Tibial artery (tissue), 4 donors: Measurements from ENCODE around the gene GLT1D1.

ENCODE experiments used
- DNase-seq, 2 donors: peaks; one replicate each; pipeline ENCODE4 v3.0.0-alpha.2; 2019
- H3K27ac ChIP-seq, 2 donors: fragments of 200-600 bp; sonication (generic) in 1 of 2; 1 replicate in 1 of 2; 2 replicates in 1 of 2; pipeline ENCODE4 v1.5.1; 2018 to 2019; ENCODE audit warnings: mild to moderate bottlenecking in 1 of 2
- H3K27me3 ChIP-seq, 2 donors: fragments of 200-600 bp; sonication (generic) in 1 of 2; one replicate each; pipeline versions ENCODE4 v1.5.1 to v1.6.0; 2016 to 2019
- H3K36me3 ChIP-seq, 3 donors: fragments of 200-600 bp; sonication (generic) in 2 of 3; one replicate each; pipeline ENCODE4 v1.5.1; 2016 to 2019; ENCODE audit warnings: mild to moderate bottlenecking in 2 of 3
- H3K4me1 ChIP-seq, 4 donors: fragments of 200-600 bp; sonication (generic) in 2 of 4; 1 replicate in 3 of 4; 2 replicates in 1 of 4; pipeline ENCODE4 v1.5.1; 2016 to 2019
- H3K4me3 ChIP-seq, 2 donors: fragments of 200-600 bp; sonication (generic) in 1 of 2; 1 replicate in 1 of 2; 2 replicates in 1 of 2; pipeline ENCODE4 v1.5.1; 2018 to 2019; ENCODE audit warnings: mild to moderate bottlenecking in 2 of 2
- H3K9me3 ChIP-seq, 3 donors: fragments of 200-600 bp; sonication (generic) in 1 of 3; one replicate each; pipeline ENCODE4 v1.5.1; 2016 to 2019
- intact Hi-C: fragments of 100-400 bp; cut with DNase I; formaldehyde crosslinking; loops from one replicate; pipeline ENCODE4 v1.15.0; 2023; ENCODE audit warnings: low total_unique reads
- TF ChIP-seq, protein P1 (sequence below), 2 experiments: fragments of 200-600 bp in 1 of 2; fragments of 450-650 bp in 1 of 2; IDR thresholded peaks; one replicate each; pipeline ENCODE4 v1.5.1; 2017 to 2019; ENCODE audit warnings: antibody characterized with exemption in 2 of 2, mild to moderate bottlenecking in 1 of 2, moderate library complexity in 1 of 2

GLT1D1 gene

GRCh38 chr12:128959901-128960300 is 106.6 kb downstream of the GLT1D1 start:
- H3K36me3 ChIP-seq, result no peaks in the 10 kb centered on the region
- peaks cover 0 to 3% (median 0%) of the 10 kb centered on the region in 3 donors for H3K9me3 ChIP-seq
- DNase-seq, result no peak
- peaks cover 0 to 11% of the 10 kb centered on the region in 2 donors for H3K27me3 ChIP-seq
- no peak overlapping the region for H3K4me3 ChIP-seq
- TF ChIP-seq, protein P1, sequence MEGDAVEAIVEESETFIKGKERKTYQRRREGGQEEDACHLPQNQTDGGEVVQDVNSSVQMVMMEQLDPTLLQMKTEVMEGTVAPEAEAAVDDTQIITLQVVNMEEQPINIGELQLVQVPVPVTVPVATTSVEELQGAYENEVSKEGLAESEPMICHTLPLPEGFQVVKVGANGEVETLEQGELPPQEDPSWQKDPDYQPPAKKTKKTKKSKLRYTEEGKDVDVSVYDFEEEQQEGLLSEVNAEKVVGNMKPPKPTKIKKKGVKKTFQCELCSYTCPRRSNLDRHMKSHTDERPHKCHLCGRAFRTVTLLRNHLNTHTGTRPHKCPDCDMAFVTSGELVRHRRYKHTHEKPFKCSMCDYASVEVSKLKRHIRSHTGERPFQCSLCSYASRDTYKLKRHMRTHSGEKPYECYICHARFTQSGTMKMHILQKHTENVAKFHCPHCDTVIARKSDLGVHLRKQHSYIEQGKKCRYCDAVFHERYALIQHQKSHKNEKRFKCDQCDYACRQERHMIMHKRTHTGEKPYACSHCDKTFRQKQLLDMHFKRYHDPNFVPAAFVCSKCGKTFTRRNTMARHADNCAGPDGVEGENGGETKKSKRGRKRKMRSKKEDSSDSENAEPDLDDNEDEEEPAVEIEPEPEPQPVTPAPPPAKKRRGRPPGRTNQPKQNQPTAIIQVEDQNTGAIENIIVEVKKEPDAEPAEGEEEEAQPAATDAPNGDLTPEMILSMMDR (IDR thresholded peaks at IDR 0.05), result no peak
- intact Hi-C loops, result no loop called here
- no peaks in the 10 kb centered on the region for H3K4me1 ChIP-seq
- H3K27ac ChIP-seq, result no peak overlapping the region

DNA sequence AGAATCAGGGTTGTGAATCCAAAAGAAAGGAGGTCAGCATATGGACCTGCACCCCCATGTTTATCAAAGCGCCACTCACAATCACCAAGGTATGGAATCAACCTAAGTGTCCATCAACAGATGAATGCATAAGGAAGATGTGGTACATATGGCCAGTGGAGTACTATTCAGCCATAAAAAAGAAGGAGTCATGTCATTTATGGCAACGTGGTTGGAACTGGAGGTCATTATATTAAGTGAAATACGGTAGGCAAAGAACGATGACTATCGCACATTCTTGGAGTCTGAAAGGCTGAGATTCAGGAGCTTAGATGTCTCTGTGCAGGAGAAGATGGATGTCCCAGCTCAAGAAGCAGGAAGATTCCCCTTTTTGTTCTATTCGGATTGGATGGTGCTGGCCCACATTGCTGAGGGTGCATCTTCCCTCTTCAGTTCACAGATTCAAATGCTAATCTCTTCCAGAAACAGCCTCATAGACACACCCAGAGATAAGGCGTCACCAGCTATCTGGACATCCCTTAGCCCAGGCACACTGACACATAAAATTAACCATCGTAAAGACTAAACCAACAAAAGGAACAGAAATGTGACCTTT is 108.1 kb downstream of the GLT1D1 start:
- Histone ChIP-seq H3K4me3 (no peak overlapping the region), H3K9me3 (peaks cover 0 to 7% (median 0%) of the 10 kb centered on the region in 3 donors), H3K27me3 (peaks cover 0 to 15% of the 10 kb centered on the region in 2 donors), H3K4me1 (no peaks in the 10 kb centered on the region), H3K36me3 (no peaks in the 10 kb centered on the region), H3K27ac (no peak overlapping the region)
- intact Hi-C loops, result no loop called here
- no peak for DNase-seq
- TF ChIP-seq, protein P1 (IDR thresholded peaks at IDR 0.05), result no peak

DNA sequence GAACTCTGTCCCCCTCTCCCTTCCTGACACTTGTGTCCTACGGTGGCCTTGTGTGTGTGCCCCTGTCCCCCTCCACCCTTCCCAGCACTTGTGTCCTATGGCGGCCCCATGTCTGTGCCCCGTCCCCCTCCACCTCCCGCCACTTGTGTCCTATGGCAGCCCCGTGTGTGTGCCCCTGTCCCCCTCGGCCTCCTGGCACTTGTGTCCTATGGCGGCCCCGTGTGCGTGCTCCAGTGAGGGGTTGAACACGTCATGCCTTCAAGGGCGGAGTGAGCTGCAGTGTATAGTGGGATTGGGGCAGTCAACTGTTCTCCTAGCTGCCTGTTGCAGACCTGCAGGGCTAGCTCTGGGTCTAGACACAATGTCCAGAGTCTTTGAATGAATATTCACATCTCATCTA is 108.7 kb downstream of the GLT1D1 start:
- no peak for DNase-seq
- Histone ChIP-seq H3K4me3 (no peak overlapping the region), H3K27me3 (peaks cover 0 to 17% of the 10 kb centered on the region in 2 donors), H3K27ac (no peak overlapping the region), H3K4me1 (no peaks in the 10 kb centered on the region), H3K36me3 (no peaks in the 10 kb centered on the region), H3K9me3 (peaks cover 0 to 7% (median 0%) of the 10 kb centered on the region in 3 donors)
- TF ChIP-seq, protein P1 (IDR thresholded peaks at IDR 0.05), result no peak
- intact Hi-C loops, result no loop called here

GRCh38 chr12:128966203-128966810 is 113.0 kb downstream of the GLT1D1 start:
- intact Hi-C loops, result no loop called here
- Histone ChIP-seq H3K27ac (no peak overlapping the region), H3K27me3 (peaks cover 0 to 33% of the 10 kb centered on the region in 2 donors), H3K9me3 (peaks cover 0 to 7% (median 0%) of the 10 kb centered on the region in 3 donors), H3K36me3 (no peaks in the 10 kb centered on the region), H3K4me3 (no peak overlapping the region), H3K4me1 (no peaks in the 10 kb centered on the region)
- no peak for DNase-seq
- TF ChIP-seq, protein P1 (IDR thresholded peaks at IDR 0.05), result no peak

DNA sequence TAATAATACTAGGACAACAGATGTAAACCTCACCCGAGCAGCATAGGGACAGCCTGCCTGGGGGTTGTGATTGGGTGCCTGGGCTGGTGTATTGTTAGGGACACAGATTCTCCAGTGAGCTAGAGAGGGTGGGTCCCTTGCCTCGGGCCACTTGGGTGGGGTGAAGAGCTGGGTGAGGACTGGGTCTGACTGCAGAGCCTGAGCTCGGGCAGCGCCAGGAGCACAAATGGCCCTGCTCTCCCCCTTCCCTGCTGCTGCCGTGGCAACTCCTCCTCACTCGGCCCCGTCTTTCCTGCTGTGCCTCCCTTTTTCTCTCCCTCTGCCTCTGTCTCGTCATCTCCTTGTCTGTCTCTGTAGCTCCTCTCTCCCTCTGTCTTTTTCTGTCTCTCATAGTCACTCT is 115.4 kb downstream of the GLT1D1 start:
- no peak overlapping the region for H3K27ac ChIP-seq
- peaks cover 0 to 7% (median 0%) of the 10 kb centered on the region in 3 donors for H3K9me3 ChIP-seq
- intact Hi-C loops, result no loop called here
- H3K4me1 ChIP-seq, result no peaks in the 10 kb centered on the region
- H3K4me3 ChIP-seq, result no peak overlapping the region
- no peak for DNase-seq
- TF ChIP-seq, protein P1 (IDR thresholded peaks at IDR 0.05), result no peak
- H3K36me3 ChIP-seq, result no peaks in the 10 kb centered on the region
- peaks cover 0 to 47% of the 10 kb centered on the region in 2 donors for H3K27me3 ChIP-seq
